Kidney (tissue), 14 donors: Measurements from ENCODE around the gene CRADD. TPM values are rescaled to one million over a fixed set of nuclear protein-coding genes. Genes with fewer than 3 reads are reported as not detected.

ENCODE experiments used
- DNase-seq, 5 donors: peaks; one replicate each; pipeline ENCODE4 v3.0.0-alpha.2; 2013 to 2020
- FAIRE-seq: peaks from 2 replicates; lab custom pipeline; 2012; peaks lifted over from hg19 to GRCh38; lab: Jason Lieb, UNC
- H3K27ac ChIP-seq, 2 donors: one replicate each; pipeline ENCODE4 v1.7.0; 2013; ENCODE audit warnings: low read depth in 2 of 2, low read length in 2 of 2, inconsistent platforms in 1 of 2
- H3K27me3 ChIP-seq: one replicate; pipeline ENCODE4 v1.7.1; 2013; ENCODE audit warnings: low read length, inconsistent platforms; ENCODE audit not compliant: control insufficient read depth, insufficient read depth
- H3K36me3 ChIP-seq, 3 donors: one replicate each; pipeline versions ENCODE4 v1.7.0 to v1.7.1; 2013; ENCODE audit warnings: low read length in 3 of 3, control low read depth in 1 of 3, inconsistent platforms in 1 of 3; ENCODE audit not compliant: insufficient read depth in 3 of 3, control insufficient read depth in 2 of 3
- H3K4me1 ChIP-seq, 3 donors: one replicate each; pipeline versions ENCODE4 v1.7.0 to v1.7.1; 2013; ENCODE audit warnings: low read length in 3 of 3, inconsistent platforms in 1 of 3, low read depth in 1 of 3; ENCODE audit not compliant: control insufficient read depth in 2 of 3, insufficient read depth in 2 of 3
- H3K4me3 ChIP-seq, 3 donors: one replicate each; pipeline versions ENCODE4 v1.7.0 to v1.8.1; 2013; ENCODE audit warnings: low read length in 3 of 3, control low read depth in 1 of 3, inconsistent platforms in 1 of 3
- H3K9ac ChIP-seq, 3 donors: one replicate each; pipeline versions ENCODE4 v1.7.0 to v1.7.1; 2013; ENCODE audit warnings: low read length in 3 of 3, control low read depth in 1 of 3, inconsistent platforms in 1 of 3
- H3K9me3 ChIP-seq, 3 donors: one replicate each; pipeline versions ENCODE4 v1.7.0 to v1.7.1; 2013; ENCODE audit warnings: low read length in 3 of 3, control low read depth in 1 of 3, inconsistent platforms in 1 of 3; ENCODE audit not compliant: control insufficient read depth in 2 of 3, insufficient read depth in 1 of 3
- intact Hi-C: fragments of 100-400 bp; cut with DNase I; formaldehyde crosslinking; loops from one replicate; pipeline ENCODE4 v1.11.1; 2022
- polyA plus RNA-seq: library from polyadenylated mRNA; stranded (reverse); fragments of 350-450 nt; fragmentation: Illumina TruSeq; extraction: RNeasy Lipid Tissue Mini Kit (QIAGEN cat#74804); gene quantifications from one replicate; pipeline ENCODE4 v1.2.3, GENCODE V29; 2014; ENCODE audit warnings: low read depth, low replicate concordance; ENCODE audit not compliant: insufficient read depth
- total RNA-seq: library from RNA; stranded (reverse); fragmentation: NEBNext Ultra II Directional; extraction: Animal tissue kit (Norgen Biotek cat#: 25700); gene quantifications from one replicate; pipeline ENCODE4 v1.2.1, GENCODE V29; 2021
- TF ChIP-seq, protein P1 (sequence below): IDR thresholded peaks from 3 replicates; pipeline ENCODE4 v1.5.1; 2012; ENCODE audit warnings: mild to moderate bottlenecking, moderate library complexity, borderline replicate concordance; ENCODE audit not compliant: insufficient read depth; ENCODE audit errors: extremely low read depth
- donor health status: control.
- donor health status: control.
- donor health status: control.
- donor health status: control.
- donor health status: control.
- donor health status: DM: yes; HTN: yes; CAD: no.
- donor health status: Normal renal cell carcinoma (clear cell type).

Gene CRADD
- total and polyA plus RNA-seq, 2 donors from 2014 or later: 19.1 to 28.8 TPM

DNA sequence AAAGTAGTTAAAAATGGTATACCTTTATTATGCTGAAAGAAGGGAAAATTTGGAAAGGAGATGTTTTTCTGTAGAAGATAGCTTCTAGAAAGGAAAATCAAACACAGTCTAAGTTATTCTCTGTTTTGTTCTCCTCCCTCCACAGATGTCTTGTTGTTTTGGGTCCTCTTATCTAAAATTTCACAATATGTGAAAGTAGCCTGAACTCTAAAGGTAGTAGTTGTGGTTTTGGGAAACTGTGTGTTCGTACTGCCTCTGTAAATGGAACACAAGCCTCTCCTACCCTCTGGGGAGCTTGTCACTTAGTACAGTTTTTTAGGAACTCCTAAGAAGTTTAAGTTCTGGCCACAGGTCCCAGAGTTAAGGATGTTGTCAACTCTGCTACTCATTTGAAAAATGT, 112.6 kb downstream of the CRADD start:
- H3K9me3 ChIP-seq: no peaks in the 10 kb centered on the region
- H3K27ac ChIP-seq: no peak overlapping the region
- H3K4me1 ChIP-seq: peaks cover 0 to 13% (median 5%) of the 10 kb centered on the region in 3 donors
- TF ChIP-seq, protein P1, sequence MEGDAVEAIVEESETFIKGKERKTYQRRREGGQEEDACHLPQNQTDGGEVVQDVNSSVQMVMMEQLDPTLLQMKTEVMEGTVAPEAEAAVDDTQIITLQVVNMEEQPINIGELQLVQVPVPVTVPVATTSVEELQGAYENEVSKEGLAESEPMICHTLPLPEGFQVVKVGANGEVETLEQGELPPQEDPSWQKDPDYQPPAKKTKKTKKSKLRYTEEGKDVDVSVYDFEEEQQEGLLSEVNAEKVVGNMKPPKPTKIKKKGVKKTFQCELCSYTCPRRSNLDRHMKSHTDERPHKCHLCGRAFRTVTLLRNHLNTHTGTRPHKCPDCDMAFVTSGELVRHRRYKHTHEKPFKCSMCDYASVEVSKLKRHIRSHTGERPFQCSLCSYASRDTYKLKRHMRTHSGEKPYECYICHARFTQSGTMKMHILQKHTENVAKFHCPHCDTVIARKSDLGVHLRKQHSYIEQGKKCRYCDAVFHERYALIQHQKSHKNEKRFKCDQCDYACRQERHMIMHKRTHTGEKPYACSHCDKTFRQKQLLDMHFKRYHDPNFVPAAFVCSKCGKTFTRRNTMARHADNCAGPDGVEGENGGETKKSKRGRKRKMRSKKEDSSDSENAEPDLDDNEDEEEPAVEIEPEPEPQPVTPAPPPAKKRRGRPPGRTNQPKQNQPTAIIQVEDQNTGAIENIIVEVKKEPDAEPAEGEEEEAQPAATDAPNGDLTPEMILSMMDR: no peak
- H3K36me3 ChIP-seq: no peaks in the 10 kb centered on the region
- FAIRE-seq (no peak), DNase-seq (no peak)
- H3K27me3 ChIP-seq: no peaks in the 10 kb centered on the region
- H3K4me3 ChIP-seq: no peak overlapping the region
- H3K9ac ChIP-seq: no peak overlapping the region
- intact Hi-C loops: no loop called here

DNA sequence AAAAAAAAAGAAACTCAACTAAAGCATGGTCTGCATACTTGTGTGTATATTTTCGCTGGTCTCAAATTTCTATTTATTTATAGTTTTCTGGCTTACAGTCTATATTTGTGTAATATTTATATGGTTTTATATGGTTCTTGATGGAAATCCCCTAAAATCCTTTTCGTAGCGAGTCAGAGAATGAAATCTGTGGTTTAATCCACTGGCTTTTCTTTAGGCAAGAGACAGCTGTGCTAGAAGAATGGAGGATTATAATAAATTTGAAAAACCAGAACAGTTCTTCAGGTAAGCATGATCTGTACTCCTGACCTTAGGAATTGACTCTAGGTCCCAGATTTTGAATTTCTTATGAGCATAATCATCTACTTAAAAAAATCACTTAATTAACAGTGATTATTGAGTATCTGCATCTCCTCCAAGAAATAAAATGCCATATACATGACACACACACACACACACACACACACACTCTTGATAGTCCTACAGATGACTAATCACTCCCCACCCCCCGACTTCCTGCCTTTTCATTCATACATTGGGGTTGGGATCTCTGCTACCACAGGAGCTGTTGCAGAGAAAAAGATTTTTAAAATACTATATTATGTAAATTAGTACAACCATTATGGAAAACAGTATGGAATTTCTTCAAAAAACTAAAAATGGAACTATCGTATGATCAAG, 113.4 kb downstream of the CRADD start:
- Histone ChIP-seq H3K27ac (no peak overlapping the region), H3K36me3 (no peaks in the 10 kb centered on the region), H3K9ac (no peak overlapping the region), H3K27me3 (no peaks in the 10 kb centered on the region), H3K4me1 (peaks cover 0 to 5% (median 4%) of the 10 kb centered on the region in 3 donors), H3K4me3 (no peak overlapping the region), H3K9me3 (no peaks in the 10 kb centered on the region)
- intact Hi-C loops: no loop called here
- DNase-seq: no peak
- TF ChIP-seq, protein P1: no peak
- FAIRE-seq: no peak

DNA sequence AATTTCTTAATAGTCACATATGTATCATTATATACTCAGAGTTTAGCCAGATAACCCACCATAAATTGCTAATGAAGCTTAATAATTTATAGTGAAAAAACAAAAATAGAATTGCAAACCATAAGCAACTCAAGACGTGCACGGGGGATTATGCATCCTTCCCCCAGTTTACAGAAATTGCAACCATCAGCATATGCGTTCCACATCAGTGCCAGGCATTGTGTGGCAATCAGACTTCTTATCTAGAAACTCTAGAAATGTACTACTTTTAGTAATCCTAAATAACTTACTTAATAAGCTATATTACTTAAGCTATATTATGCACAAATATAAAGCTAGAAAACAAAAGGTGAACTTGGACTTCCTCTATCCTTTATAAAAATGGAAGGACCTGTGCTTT, 115.8 kb downstream of the CRADD start:
- H3K27me3 ChIP-seq: no peaks in the 10 kb centered on the region
- intact Hi-C loops: no loop called here
- DNase-seq: no peak
- H3K9me3 ChIP-seq: no peaks in the 10 kb centered on the region
- H3K36me3 ChIP-seq: no peaks in the 10 kb centered on the region
- TF ChIP-seq, protein P1: no peak
- FAIRE-seq: no peak
- no peak overlapping the region for H3K9ac ChIP-seq
- H3K4me1 ChIP-seq: peaks cover 0 to 1% (median 0%) of the 10 kb centered on the region in 3 donors
- no peak overlapping the region for H3K4me3 ChIP-seq
- H3K27ac ChIP-seq: no peak overlapping the region
